Testis (tissue), 5 donors: ENCODE data around the gene PTGFR. TPM values are rescaled to one million over a fixed set of nuclear protein-coding genes. Genes with fewer than 3 reads are reported as not detected.

ENCODE experiments used
- DNase-seq: peaks from one replicate; pipeline ENCODE4 v3.0.0-alpha.2; 2019
- H3K27ac ChIP-seq, 2 donors: fragments of 200-600 bp; sonication (generic); one replicate each; pipeline ENCODE4 v1.5.1; 2019
- H3K27me3 ChIP-seq: fragments of 200-600 bp; sonication (generic); one replicate; pipeline ENCODE4 v1.5.1; 2019
- H3K36me3 ChIP-seq: fragments of 200-600 bp; sonication (generic); one replicate; pipeline ENCODE4 v1.5.1; 2017; ENCODE audit warnings: low read depth; ENCODE audit errors: missing control alignments
- H3K4me1 ChIP-seq: fragments of 200-600 bp; sonication (generic); one replicate; pipeline ENCODE4 v1.5.1; 2019
- H3K4me3 ChIP-seq, 2 donors: fragments of 200-600 bp; sonication (generic); one replicate each; pipeline ENCODE4 v1.5.1; 2017 to 2019
- H3K9me3 ChIP-seq: fragments of 200-600 bp; sonication (generic); one replicate; pipeline ENCODE4 v1.5.1; 2017
- POLR2A ChIP-seq: fragments of 450-650 bp; IDR thresholded peaks from one replicate; pipeline ENCODE4 v1.6.1; 2017; ENCODE audit warnings: antibody characterized with exemption, mild to moderate bottlenecking, moderate library complexity
- WGBS, 2 donors: methylation state at CpG; one replicate each; pipeline ENCODE4 v1.1.5; 2018; 5-methylcytosine and 5-hydroxymethylcytosine counted together
- intact Hi-C: fragments of 100-400 bp; cut with DNase I; formaldehyde crosslinking; loops from one replicate; pipeline ENCODE4 v1.15.1; 2023; ENCODE audit warnings: low total_unique reads
- long read RNA-seq, 2 donors: transcript quantifications; one replicate each; lab custom pipeline, GENCODE V29; 2026
- polyA plus RNA-seq: library from polyadenylated mRNA; stranded (reverse); fragments of 350-450 nt; fragmentation: Illumina TruSeq; extraction: RNeasy Lipid Tissue Mini Kit (QIAGEN cat#74804); gene quantifications from one replicate; pipeline ENCODE4 v1.2.3, GENCODE V29; 2014; ENCODE audit warnings: low read depth, low replicate concordance; ENCODE audit not compliant: insufficient read depth
- total RNA-seq, 2 donors: library from RNA; depleted of rRNA; stranded (reverse); fragments of >200 nt; gene quantifications; one replicate each; pipeline ENCODE4 v1.2.3, GENCODE V29; 2016
- TF ChIP-seq, protein P1 (sequence below), 3 experiments: fragments of 450-650 bp in 2 of 3; fragments of 200-600 bp in 1 of 3; sonication (generic) in 1 of 3; IDR thresholded peaks; one replicate each; pipeline ENCODE4 v1.5.1; 2016 to 2019; ENCODE audit warnings: antibody characterized with exemption in 3 of 3, mild to moderate bottlenecking in 2 of 3, moderate library complexity in 1 of 3

PTGFR gene, protein sequence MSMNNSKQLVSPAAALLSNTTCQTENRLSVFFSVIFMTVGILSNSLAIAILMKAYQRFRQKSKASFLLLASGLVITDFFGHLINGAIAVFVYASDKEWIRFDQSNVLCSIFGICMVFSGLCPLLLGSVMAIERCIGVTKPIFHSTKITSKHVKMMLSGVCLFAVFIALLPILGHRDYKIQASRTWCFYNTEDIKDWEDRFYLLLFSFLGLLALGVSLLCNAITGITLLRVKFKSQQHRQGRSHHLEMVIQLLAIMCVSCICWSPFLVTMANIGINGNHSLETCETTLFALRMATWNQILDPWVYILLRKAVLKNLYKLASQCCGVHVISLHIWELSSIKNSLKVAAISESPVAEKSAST
- total RNA-seq (under 1 TPM; 0.50 to 0.79 TPM), polyA plus RNA-seq (2.9 TPM)
- long read RNA-seq, donor 1, full-length matches to known transcripts: 1 of 1 reads
- long read RNA-seq, donor 1, partial matches to known transcripts: 0 of 1 reads
- long read RNA-seq, donor 1, other reads (novel, unspliced or antisense): 0 of 1 reads
- long read RNA-seq, donor 2: 0 reads

DNA sequence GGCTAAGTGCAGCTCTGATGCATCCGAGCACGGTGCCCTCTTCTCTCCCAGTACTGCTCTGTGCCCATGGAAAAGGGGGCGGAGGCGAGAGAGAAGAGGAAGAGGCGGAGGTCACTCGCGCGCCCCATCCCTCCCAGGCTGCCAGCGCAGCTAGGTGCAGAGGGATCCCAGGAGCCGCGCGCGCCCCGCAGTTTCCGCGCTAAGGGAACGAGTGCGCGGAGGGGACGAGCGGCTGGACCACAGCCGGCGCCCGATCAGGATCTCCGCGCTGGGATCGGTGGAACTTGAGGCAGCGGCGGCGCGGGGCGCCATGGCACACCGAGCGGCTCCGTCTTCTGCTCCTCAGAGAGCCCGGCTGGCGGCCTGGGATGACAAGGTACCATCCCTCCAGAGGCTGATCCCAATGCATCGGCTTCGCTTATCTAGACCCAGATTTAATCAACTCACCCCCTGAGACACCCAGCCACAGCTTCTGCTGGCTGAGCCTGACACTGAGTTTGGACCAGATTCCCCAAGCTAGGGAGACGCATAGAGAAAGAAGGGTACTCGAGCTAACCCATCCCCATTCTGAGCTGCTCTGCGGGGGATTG lies at the start of gene PTGFR:
PTGFR (plus strand) TSS at position 114 of the 590 bp plus-strand sequence. CDS start 1,770 bp downstream, outside the sequence.
- H3K36me3 ChIP-seq: no peaks in the 10 kb centered on the region
- H3K27ac ChIP-seq: peak within 1 kb of the TSS in 1 of 2 donors; percentile 18
- intact Hi-C loops: no loop called here
- DNase-seq: peak; percentile 41
- no peaks in the 10 kb centered on the region for H3K27me3 ChIP-seq
- peak within 1 kb of the TSS; percentile 48 to 59 for H3K4me3 ChIP-seq
- H3K4me1 ChIP-seq: peaks cover 11% of the 10 kb centered on the region
- H3K9me3 ChIP-seq: no peaks in the 10 kb centered on the region
- 0 to 2% methylated on average over 7 to 42 of the region's 42 CpGs for WGBS, 2 donors
- TF ChIP-seq, protein P1, sequence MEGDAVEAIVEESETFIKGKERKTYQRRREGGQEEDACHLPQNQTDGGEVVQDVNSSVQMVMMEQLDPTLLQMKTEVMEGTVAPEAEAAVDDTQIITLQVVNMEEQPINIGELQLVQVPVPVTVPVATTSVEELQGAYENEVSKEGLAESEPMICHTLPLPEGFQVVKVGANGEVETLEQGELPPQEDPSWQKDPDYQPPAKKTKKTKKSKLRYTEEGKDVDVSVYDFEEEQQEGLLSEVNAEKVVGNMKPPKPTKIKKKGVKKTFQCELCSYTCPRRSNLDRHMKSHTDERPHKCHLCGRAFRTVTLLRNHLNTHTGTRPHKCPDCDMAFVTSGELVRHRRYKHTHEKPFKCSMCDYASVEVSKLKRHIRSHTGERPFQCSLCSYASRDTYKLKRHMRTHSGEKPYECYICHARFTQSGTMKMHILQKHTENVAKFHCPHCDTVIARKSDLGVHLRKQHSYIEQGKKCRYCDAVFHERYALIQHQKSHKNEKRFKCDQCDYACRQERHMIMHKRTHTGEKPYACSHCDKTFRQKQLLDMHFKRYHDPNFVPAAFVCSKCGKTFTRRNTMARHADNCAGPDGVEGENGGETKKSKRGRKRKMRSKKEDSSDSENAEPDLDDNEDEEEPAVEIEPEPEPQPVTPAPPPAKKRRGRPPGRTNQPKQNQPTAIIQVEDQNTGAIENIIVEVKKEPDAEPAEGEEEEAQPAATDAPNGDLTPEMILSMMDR (IDR thresholded peaks at IDR 0.05): no peak
- no peak for TF ChIP-seq POLR2A

DNA sequence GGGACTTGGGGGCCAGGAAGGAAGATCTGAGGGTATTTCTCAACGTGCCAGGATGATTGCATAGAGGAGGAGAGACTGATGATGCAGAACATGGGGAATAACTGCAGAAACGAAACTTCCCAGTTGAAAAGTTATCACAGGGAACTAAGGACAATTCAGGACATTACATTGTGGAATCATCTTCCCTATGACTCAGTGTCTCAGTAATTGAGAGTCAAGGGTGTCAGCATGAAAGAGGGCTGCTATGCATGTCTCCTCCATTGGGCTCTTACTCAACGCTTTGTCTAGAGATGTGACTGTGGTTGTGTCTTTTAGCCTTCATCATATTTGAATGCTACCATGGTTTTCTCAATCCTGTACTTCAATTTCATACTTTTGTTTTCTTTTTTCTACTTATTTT lies 48.9 kb upstream of the PTGFR start:
- Histone ChIP-seq H3K4me3 (no peak overlapping the region), H3K27me3 (no peaks in the 10 kb centered on the region), H3K4me1 (no peaks in the 10 kb centered on the region), H3K27ac (no peak overlapping the region), H3K36me3 (no peaks in the 10 kb centered on the region), H3K9me3 (no peaks in the 10 kb centered on the region)
- WGBS, 2 donors: 74 to 78% methylated on average over 3 of the region's 3 CpGs
- no peak for DNase-seq
- TF ChIP-seq, protein P1 (IDR thresholded peaks at IDR 0.05): no peak
- no peak for TF ChIP-seq POLR2A
- intact Hi-C loops: no loop called here

DNA sequence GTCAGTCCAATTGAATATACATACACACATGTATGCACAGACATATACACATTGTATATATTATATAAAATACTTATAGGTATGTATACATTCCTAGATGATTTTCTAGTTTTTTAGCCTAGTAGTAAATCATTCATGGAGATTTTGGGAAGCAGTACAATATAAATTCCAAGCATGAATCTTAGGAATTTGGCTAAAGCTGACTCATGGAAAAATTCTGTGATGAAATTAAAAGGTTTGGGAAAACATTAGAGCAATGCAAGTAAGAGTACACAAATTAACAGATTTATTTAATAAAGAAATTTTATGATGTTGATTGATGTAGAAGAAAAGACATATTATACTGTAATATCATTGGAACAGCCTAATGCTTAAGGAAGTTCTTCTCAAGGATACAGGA lies 43.7 kb upstream of the PTGFR start:
- no peak overlapping the region for H3K27ac ChIP-seq
- TF ChIP-seq, protein P1 (IDR thresholded peaks at IDR 0.05): no peak
- no peak for TF ChIP-seq POLR2A
- H3K27me3 ChIP-seq: no peaks in the 10 kb centered on the region
- no peak overlapping the region for H3K4me3 ChIP-seq
- no peak for DNase-seq
- H3K9me3 ChIP-seq: no peaks in the 10 kb centered on the region
- intact Hi-C loops: no loop called here
- H3K4me1 ChIP-seq: no peaks in the 10 kb centered on the region
- no peaks in the 10 kb centered on the region for H3K36me3 ChIP-seq

DNA sequence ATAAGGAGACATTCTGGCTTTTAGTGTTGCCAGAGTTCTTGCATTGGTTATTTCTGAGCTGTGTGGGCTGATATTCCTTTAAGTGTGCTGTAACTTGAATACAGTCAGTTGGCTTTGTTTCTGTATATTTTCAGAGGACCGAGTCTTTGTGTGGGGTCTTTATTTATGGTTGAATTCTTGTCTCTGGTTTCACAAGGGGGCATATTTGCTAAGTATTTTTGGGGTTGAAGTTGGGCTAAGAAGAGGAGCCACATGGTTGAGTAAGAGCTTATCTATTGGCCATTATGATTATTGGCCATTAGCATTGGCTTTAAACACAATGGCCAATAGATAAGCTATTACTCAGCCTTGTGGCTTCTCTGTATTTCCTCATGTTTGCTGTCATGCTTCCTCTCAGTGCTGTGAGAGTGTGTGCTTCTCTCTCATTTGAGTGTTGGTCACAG lies 26.3 kb upstream of the PTGFR start:
- H3K27me3 ChIP-seq: no peaks in the 10 kb centered on the region
- intact Hi-C loops: no loop called here
- TF ChIP-seq, protein P1 (IDR thresholded peaks at IDR 0.05): no peak
- no peak for TF ChIP-seq POLR2A
- WGBS, 2 donors: 71 to 76% methylated on average over 1 of the region's 1 CpG
- no peak for DNase-seq
- H3K36me3 ChIP-seq: no peaks in the 10 kb centered on the region
- no peaks in the 10 kb centered on the region for H3K9me3 ChIP-seq
- H3K27ac ChIP-seq: no peak overlapping the region
- H3K4me3 ChIP-seq: no peak overlapping the region
- no peaks in the 10 kb centered on the region for H3K4me1 ChIP-seq
